GM12878 (cell line): ENCODE results near the gene RHOC. TPM values are rescaled to one million over a fixed set of nuclear protein-coding genes. Genes with fewer than 3 reads are reported as not detected.

Experiments used
- ATAC-seq: fragments of 200-7000 bp; cut with Tn5 transposase; 3 replicates; pipeline ENCODE4 v1.9.1; 2020; ENCODE audit warnings: mild to moderate bottlenecking, moderate library complexity
- BruUV-seq: library from RNA; stranded (reverse); fragments of 400-500 nt; replicated peaks from 2 replicates; lab custom pipeline; 2021; lab: Mats Ljungman, UMichigan
- CTCF ChIA-PET: fragments of 300-600 bp; sonication (Branson Sonifier 250); formaldehyde crosslinking; extraction: SDS; loops from one replicate; lab custom pipeline; 2021; ENCODE audit warnings: inconsistent platforms; lab: Yijun Ruan, JAX
- POLR2A ChIA-PET: fragments of 350-600 bp; formaldehyde crosslinking; extraction: SDS; loops from one replicate; lab custom pipeline; 2021; ENCODE audit warnings: inconsistent platforms; lab: Charles Lee
- RAD21 ChIA-PET: fragments of 300-600 bp; sonication (Branson Sonifier 250); formaldehyde crosslinking; loops from one replicate; lab custom pipeline; 2023; ENCODE audit warnings: antibody characterized with exemption; ENCODE audit not compliant: unreplicated experiment; lab: Charles Lee
- SMC1A ChIA-PET: fragments of 300-600 bp; sonication (Branson Sonifier 250); formaldehyde crosslinking; loops from one replicate; lab custom pipeline; 2023; ENCODE audit not compliant: unreplicated experiment, uncharacterized antibody; lab: Charles Lee
- DNase-seq: peaks from one replicate; pipeline ENCODE4 v3.0.0-alpha.2; 2011; ENCODE audit warnings: low read depth, low spot score
- FAIRE-seq: peaks from 3 replicates; lab custom pipeline; 2011; peaks lifted over from hg19 to GRCh38; lab: Jason Lieb, UNC
- H2AFZ ChIP-seq: 2 replicates; pipeline ENCODE4 v1.6.0; 2011; ENCODE audit warnings: low read depth, low read length, control low read depth; ENCODE audit not compliant: control insufficient read depth
- H3K27ac ChIP-seq: 2 replicates; pipeline ENCODE4 v1.5.1; 2011; ENCODE audit warnings: control low read depth; ENCODE audit not compliant: control insufficient read depth, insufficient read depth
- H3K27me3 ChIP-seq, 2 experiments: replicated peaks in 1 of 2; 2 replicates each; pipeline versions ENCODE4 v1.6.0 to v1.6.1; 2011; ENCODE audit warnings: low read length in 1 of 2; ENCODE audit not compliant: control insufficient read depth in 2 of 2, insufficient read depth in 2 of 2
- H3K36me3 ChIP-seq, 2 experiments: 2 replicates each; pipeline ENCODE4 v1.5.1; 2011; ENCODE audit warnings: low read length in 1 of 2; ENCODE audit not compliant: control insufficient read depth in 2 of 2, insufficient read depth in 2 of 2
- H3K4me1 ChIP-seq: 2 replicates; pipeline ENCODE4 v1.6.1; 2011; ENCODE audit warnings: mild to moderate bottlenecking, low read length, moderate library complexity, mixed read lengths; ENCODE audit not compliant: control insufficient read depth, insufficient read depth
- H3K4me2 ChIP-seq: 2 replicates; pipeline ENCODE4 v1.6.0; 2011; ENCODE audit warnings: control low read depth; ENCODE audit not compliant: control insufficient read depth, insufficient read depth
- H3K4me3 ChIP-seq: fragments of 200-600 bp; sonication (generic); 2 replicates; pipeline ENCODE4 v1.5.1; 2016
- H3K79me2 ChIP-seq: 2 replicates; pipeline ENCODE4 v1.6.0; 2011; ENCODE audit warnings: low read length; ENCODE audit not compliant: control insufficient read depth, insufficient read depth
- H3K9ac ChIP-seq: 2 replicates; pipeline ENCODE4 v1.8.0; 2011; ENCODE audit warnings: low read length, control low read depth, mixed read lengths; ENCODE audit not compliant: control insufficient read depth, insufficient read depth
- H3K9me3 ChIP-seq: replicated peaks from 3 replicates; pipeline ENCODE4 v1.5.1; 2011; ENCODE audit warnings: mild to moderate bottlenecking, low read length; ENCODE audit not compliant: control insufficient read depth, insufficient read depth
- H4K20me1 ChIP-seq: 2 replicates; pipeline ENCODE4 v1.6.0; 2011; ENCODE audit not compliant: control insufficient read depth, insufficient read depth
- ATF2 ChIP-seq: IDR thresholded peaks from 2 replicates; pipeline ENCODE4 v1.6.1; 2012; ENCODE audit warnings: low read length, inconsistent platforms
- CHD2 ChIP-seq: IDR thresholded peaks from 2 replicates; pipeline ENCODE4 v1.6.1; 2011; ENCODE audit warnings: low read depth, low read length, improper control_type of control experiment, borderline replicate concordance
- DPF2 ChIP-seq: fragments of 450-650 bp; IDR thresholded peaks from 2 replicates; pipeline ENCODE4 v1.6.1; 2017; ENCODE audit warnings: mild to moderate bottlenecking
- FOXM1 ChIP-seq: IDR thresholded peaks from 2 replicates; pipeline ENCODE4 v1.6.1; 2012; ENCODE audit warnings: low read depth, mild to moderate bottlenecking, inconsistent platforms, low read length, moderate library complexity
- IKZF1 ChIP-seq: fragments of 450-650 bp; conservative IDR thresholded peaks from 2 replicates; pipeline ENCODE4 v1.6.1; 2017; ENCODE audit warnings: antibody characterized with exemption, mild to moderate bottlenecking
- IRF4 ChIP-seq: IDR thresholded peaks from 2 replicates; pipeline ENCODE4 v1.6.1; 2011; ENCODE audit warnings: low read depth, low read length
- JUND ChIP-seq: IDR thresholded peaks from 2 replicates; pipeline ENCODE4 v1.6.1; 2012; ENCODE audit warnings: low read depth, mild to moderate bottlenecking, low read length, improper control_type of control experiment, moderate library complexity
- KAT2A ChIP-seq: conservative IDR thresholded peaks from 2 replicates; pipeline ENCODE4 v1.6.1; 2011; ENCODE audit warnings: low read depth, low read length; ENCODE audit not compliant: control insufficient read depth
- MEF2B ChIP-seq: fragments of 450-650 bp; IDR thresholded peaks from 2 replicates; pipeline ENCODE4 v1.6.1; 2018; ENCODE audit warnings: mild to moderate bottlenecking, moderate library complexity; ENCODE audit not compliant: partially characterized antibody, poor library complexity, severe bottlenecking
- NKRF ChIP-seq: fragments of 450-650 bp; conservative IDR thresholded peaks from 2 replicates; pipeline ENCODE4 v1.6.1; 2017; ENCODE audit warnings: mild to moderate bottlenecking, moderate library complexity
- NR2C1 ChIP-seq: fragments of 450-650 bp; IDR thresholded peaks from 2 replicates; pipeline ENCODE4 v1.6.1; 2017; ENCODE audit warnings: antibody characterized with exemption, mild to moderate bottlenecking, moderate library complexity
- PAX5 ChIP-seq: IDR thresholded peaks from 2 replicates; pipeline ENCODE4 v1.6.1; 2011; ENCODE audit warnings: low read depth, low read length, borderline replicate concordance
- RAD21 ChIP-seq: IDR thresholded peaks from 2 replicates; pipeline ENCODE4 v1.6.1; 2011; ENCODE audit warnings: mild to moderate bottlenecking, low read depth, low read length, moderate library complexity; ENCODE audit not compliant: insufficient read depth
- SMC3 ChIP-seq: IDR thresholded peaks from 2 replicates; pipeline ENCODE4 v1.6.1; 2011; ENCODE audit warnings: low read length, improper control_type of control experiment, borderline replicate concordance
- TCF7 ChIP-seq: IDR thresholded peaks from 2 replicates; pipeline ENCODE4 v1.6.1; 2014; ENCODE audit warnings: antibody characterized with exemption, borderline replicate concordance
- ZBTB33 ChIP-seq: fragments of 450-650 bp; IDR thresholded peaks from 2 replicates; pipeline ENCODE4 v1.6.1; 2017; ENCODE audit warnings: mild to moderate bottlenecking
- ZNF217 ChIP-seq: fragments of 450-650 bp; IDR thresholded peaks from 2 replicates; pipeline ENCODE4 v1.6.1; 2017; ENCODE audit warnings: antibody characterized with exemption, mild to moderate bottlenecking
- WGBS: methylation state at CpG from one replicate; pipeline ENCODE4 v1.1.6; 2016; ENCODE audit warnings: low lambda C conversion rate; ENCODE audit not compliant: insufficient replicate concordance, insufficient coverage; ENCODE audit errors: missing lambda C conversion rate; 5-methylcytosine and 5-hydroxymethylcytosine counted together
- in situ Hi-C: fragments of 300-500 bp; cut with MboI; formaldehyde crosslinking; loops from 9 replicates; pipeline ENCODE4 v1.14.3; 2018; ENCODE audit warnings: mixed read lengths
- intact Hi-C: fragments of 100-400 bp; cut with micrococcal nuclease; formaldehyde crosslinking; loops from one replicate; pipeline ENCODE4 v1.14.2; 2022; ENCODE audit not compliant: unreplicated experiment
- polyA plus RNA-seq, 11 experiments: library from polyadenylated mRNA; depleted of rRNA in 4 of 11; unstranded in 6 of 11; stranded (reverse) in 5 of 11; fragments of >200 nt; fragmentation: Nextera tagmentation in 4 of 11; fragmentation: Illumina TruSeq in 1 of 11; extraction: Ambion mirVana in 4 of 11; extraction: Trizol in 1 of 11; gene quantifications; 1 replicate in 1 of 11; 2 replicates in 10 of 11; pipeline versions ENCODE4 v1.2.1 to v1.2.3, GENCODE V29; 2011 to 2016; ENCODE audit warnings: inconsistent platforms in 2 of 11, missing spikeins in 2 of 11, low read depth in 1 of 11
- total RNA-seq, 4 experiments: library from RNA; depleted of rRNA in 3 of 4; stranded (reverse); fragments of >200 nt in 3 of 4; fragmentation: Illumina TruSeq in 1 of 4; extraction: Trizol in 1 of 4; gene quantifications; 2 replicates each; pipeline versions ENCODE4 v1.2.1 to v1.2.3, GENCODE V29; 2013 to 2021

RHOC gene
- total and polyA plus RNA-seq, 10 of the 15 experiments (the other 5 are each of a cell fraction or from before 2014, with no cell fraction given): 20.6 to 371 (median 158) TPM

GRCh38 chr1:112714313-112715263 lies 7.7 kb upstream of the RHOC start:
- SMC1A ChIA-PET: interaction anchor here (1.0 to 8.7 kb wide), 13 partner anchors 10 to 358 kb away, joined by 3 to 178 read pairs (median 10); partner anchors contain the start of genes LRIG2, MOV10 and ST7L
- ATAC-seq (peak; percentile 31), DNase-seq (no peak), FAIRE-seq (no peak)
- H4K20me1 ChIP-seq: 0 out of 2 replicates have a peak, but pooled peaks cover 3% of the 10 kb centered on the region
- H3K36me3 ChIP-seq: no peaks in the 10 kb centered on the region
- H3K4me2 ChIP-seq: peak overlapping the region; percentile 98
- H2AFZ ChIP-seq: peak overlapping the region; percentile 62
- POLR2A ChIA-PET: interaction anchor here (0.5 to 1.7 kb wide), 16 partner anchors 10 to 358 kb away, joined by 3 to 9 read pairs (median 5); partner anchors contain the start of genes CAPZA1, CTTNBP2NL, LRIG2 and ST7L
- H3K79me2 ChIP-seq: no peaks in the 10 kb centered on the region
- 2% methylated on average over 48 of the region's 86 CpGs for WGBS
- H3K4me1 ChIP-seq: peaks cover 22% of the 10 kb centered on the region
- no peaks in the 10 kb centered on the region for H3K9me3 ChIP-seq
- CTCF ChIA-PET: interaction anchor here (0.6 to 10.8 kb wide), 32 partner anchors 9 to 964 kb away, joined by 3 to 428 read pairs (median 6); partner anchors contain the start of genes LRIG2 and MOV10
- H3K9ac ChIP-seq: peak overlapping the region; percentile 31; the same call in 1 of the 2 replicates
- peak overlapping the region; percentile 79 for H3K4me3 ChIP-seq
- intact Hi-C loops: loop anchor here (2.0 to 10.0 kb wide), 6 partner anchors 96 to 963 kb away; partner anchors contain the start of genes CAPZA1, MAGI3 and ST7L
- H3K27ac ChIP-seq: no peak overlapping the region
- RAD21 ChIA-PET: interaction anchor here (0.7 to 8.6 kb wide), 29 partner anchors 10 to 362 kb away, joined by 3 to 192 read pairs (median 6); partner anchors contain the start of genes CAPZA1, CTTNBP2NL, LRIG2 and MOV10
- peaks cover 0 to 2% of the 10 kb centered on the region in 2 experiments; a peak in 1 of 4 replicates for H3K27me3 ChIP-seq
- BruUV-seq: no TSS peak
- in situ Hi-C loops: loop anchor here (5.0 kb wide), 2 partner anchors 93 to 328 kb away; no protein-coding TSS in a partner anchor
- no peak for TF ChIP-seq ATF2
- TF ChIP-seq ZBTB33: no peak
- TF ChIP-seq IRF4: no peak
- peak; percentile 33 for TF ChIP-seq DPF2
- peak; percentile 9; the same call in 1 of the 2 replicates for TF ChIP-seq IKZF1
- no peak for TF ChIP-seq SMC3
- TF ChIP-seq MEF2B: no peak
- no peak for TF ChIP-seq NR2C1
- 0 out of 2 replicates have a peak, but pooled peaks have one; percentile 33 for TF ChIP-seq NKRF
- TF ChIP-seq RAD21: no peak
- no peak for TF ChIP-seq KAT2A
- no peak for TF ChIP-seq ZNF217
- no peak for TF ChIP-seq CHD2
- no peak for TF ChIP-seq TCF7
- peak; percentile 28; the same call in 1 of the 2 replicates for TF ChIP-seq PAX5
- TF ChIP-seq FOXM1: no peak
- no peak for TF ChIP-seq JUND
